Measurements from ENCODE around the gene INPP5B. TPM values are rescaled to one million over a fixed set of nuclear protein-coding genes. Genes with fewer than 3 reads are reported as not detected.
"Not testable (repeated sequence)": the region's sequence is repeated elsewhere in the genome, so short reads cannot be mapped to it uniquely, and the experiment has no call there.

The INPP5B gene
- total and polyA plus RNA-seq, 9 donors: 9.1 to 14.2 (median 9.7) TPM

- H3K27ac ChIP-seq (ENCODE audit: low read length); H3K27me3 ChIP-seq (ENCODE audit: control insufficient read depth, insufficient read depth, low read length); H3K4me1 ChIP-seq (ENCODE audit: control insufficient read depth, insufficient read depth, low read length); DNase-seq; H3K4me3 ChIP-seq (ENCODE audit: low read length); H3K9me3 ChIP-seq (replicated peaks; ENCODE audit: control insufficient read depth, low read depth, low read length): not testable (repeated sequence)
- peaks cover 42% of the 10 kb centered on the region for H3K36me3 ChIP-seq (ENCODE audit: control insufficient read depth, insufficient read depth, low read length)
- no CpG with 5 or more reads among the region's 5 CpGs for WGBS (ENCODE audit: insufficient coverage)
These were observed 26.8 kb upstream of the INPP5B start for GRCh38 chr1:37973684-37974083.

GRCh38 chr1:37965301-37965700, 18.4 kb upstream of the INPP5B start:
- DNase-seq: no peak
- H3K27ac ChIP-seq (ENCODE audit: low read length): no peak overlapping the region
- H3K4me3 ChIP-seq (ENCODE audit: low read length): no peak overlapping the region
- no CpG with 5 or more reads among the region's 4 CpGs for WGBS (ENCODE audit: insufficient coverage)
- no peaks in the 10 kb centered on the region for H3K27me3 ChIP-seq (ENCODE audit: control insufficient read depth, insufficient read depth, low read length)
- no peaks in the 10 kb centered on the region for H3K4me1 ChIP-seq (ENCODE audit: control insufficient read depth, insufficient read depth, low read length)
- no peaks in the 10 kb centered on the region for H3K9me3 ChIP-seq (replicated peaks; ENCODE audit: control insufficient read depth, low read depth, low read length)
- H3K36me3 ChIP-seq (ENCODE audit: control insufficient read depth, insufficient read depth, low read length): peaks cover 39% of the 10 kb centered on the region

- not testable (repeated sequence) for H3K4me1 ChIP-seq (ENCODE audit: control insufficient read depth, insufficient read depth, low read length); H3K4me3 ChIP-seq (ENCODE audit: low read length); H3K27ac ChIP-seq (ENCODE audit: low read length); DNase-seq; H3K9me3 ChIP-seq (replicated peaks; ENCODE audit: control insufficient read depth, low read depth, low read length); H3K27me3 ChIP-seq (ENCODE audit: control insufficient read depth, insufficient read depth, low read length)
- peaks cover 42% of the 10 kb centered on the region for H3K36me3 ChIP-seq (ENCODE audit: control insufficient read depth, insufficient read depth, low read length)
- WGBS (ENCODE audit: insufficient coverage): 94% methylated on average over 6 of the region's 12 CpGs
These were observed 17.3 kb upstream of the INPP5B start for GRCh38 chr1:37964106-37964505.

- no peak for DNase-seq
- Histone ChIP-seq H3K4me1 (ENCODE audit: control insufficient read depth, insufficient read depth, low read length) (peaks cover 2% of the 10 kb centered on the region), H3K27me3 (ENCODE audit: control insufficient read depth, insufficient read depth, low read length) (no peaks in the 10 kb centered on the region), H3K9me3 (replicated peaks; ENCODE audit: control insufficient read depth, low read depth, low read length) (no peaks in the 10 kb centered on the region), H3K27ac (ENCODE audit: low read length) (no peak overlapping the region), H3K4me3 (ENCODE audit: low read length) (no peak overlapping the region), H3K36me3 (ENCODE audit: control insufficient read depth, insufficient read depth, low read length) (peaks cover 48% of the 10 kb centered on the region)
- WGBS (ENCODE audit: insufficient coverage): no CpG with 5 or more reads among the region's 2 CpGs
These were observed 11.8 kb upstream of the INPP5B start for GRCh38 chr1:37958690-37959089.

GRCh38 chr1:37955685-37956084, 8.8 kb upstream of the INPP5B start:
- Histone ChIP-seq H3K27ac (ENCODE audit: low read length) (no peak overlapping the region), H3K36me3 (ENCODE audit: control insufficient read depth, insufficient read depth, low read length) (peaks cover 40% of the 10 kb centered on the region), H3K4me3 (ENCODE audit: low read length) (no peak overlapping the region), H3K27me3 (ENCODE audit: control insufficient read depth, insufficient read depth, low read length) (no peaks in the 10 kb centered on the region), H3K9me3 (replicated peaks; ENCODE audit: control insufficient read depth, low read depth, low read length) (no peaks in the 10 kb centered on the region), H3K4me1 (ENCODE audit: control insufficient read depth, insufficient read depth, low read length) (peaks cover 2% of the 10 kb centered on the region)
- no peak for DNase-seq
- WGBS (ENCODE audit: insufficient coverage): 48% methylated on average over 3 of the region's 3 CpGs

- WGBS (ENCODE audit: insufficient coverage): 68% methylated on average over 2 of the region's 3 CpGs
- Histone ChIP-seq H3K9me3 (replicated peaks; ENCODE audit: control insufficient read depth, low read depth, low read length) (no peaks in the 10 kb centered on the region), H3K4me3 (ENCODE audit: low read length) (no peak overlapping the region), H3K4me1 (ENCODE audit: control insufficient read depth, insufficient read depth, low read length) (peaks cover 2% of the 10 kb centered on the region), H3K27me3 (ENCODE audit: control insufficient read depth, insufficient read depth, low read length) (no peaks in the 10 kb centered on the region), H3K27ac (ENCODE audit: low read length) (no peak overlapping the region), H3K36me3 (ENCODE audit: control insufficient read depth, insufficient read depth, low read length) (peaks cover 31% of the 10 kb centered on the region)
- no peak for DNase-seq
These were observed 7.6 kb upstream of the INPP5B start for GRCh38 chr1:37954316-37954971.

- DNase-seq: no peak
These were observed 5.9 kb upstream of the INPP5B start for GRCh38 chr1:37952738-37953137.

GRCh38 chr1:37951783-37952624, 5.2 kb upstream of the INPP5B start:
- no peak for DNase-seq
- H3K4me1 ChIP-seq (ENCODE audit: control insufficient read depth, insufficient read depth, low read length): peaks cover 3% of the 10 kb centered on the region
- no peak overlapping the region for H3K4me3 ChIP-seq (ENCODE audit: low read length)
- no peaks in the 10 kb centered on the region for H3K9me3 ChIP-seq (replicated peaks; ENCODE audit: control insufficient read depth, low read depth, low read length)
- peaks cover 9% of the 10 kb centered on the region for H3K36me3 ChIP-seq (ENCODE audit: control insufficient read depth, insufficient read depth, low read length)
- 71% methylated on average over 4 of the region's 4 CpGs for WGBS (ENCODE audit: insufficient coverage)
- no peak overlapping the region for H3K27ac ChIP-seq (ENCODE audit: low read length)
- no peaks in the 10 kb centered on the region for H3K27me3 ChIP-seq (ENCODE audit: control insufficient read depth, insufficient read depth, low read length)

More at GRCh38 chr1:37952738-37953137, 5.9 kb upstream of the INPP5B start:
- Histone ChIP-seq H3K27me3 (ENCODE audit: control insufficient read depth, insufficient read depth, low read length) (no peaks in the 10 kb centered on the region), H3K27ac (ENCODE audit: low read length) (no peak overlapping the region), H3K4me1 (ENCODE audit: control insufficient read depth, insufficient read depth, low read length) (no peaks in the 10 kb centered on the region), H3K4me3 (ENCODE audit: low read length) (no peak overlapping the region), H3K9me3 (replicated peaks; ENCODE audit: control insufficient read depth, low read depth, low read length) (no peaks in the 10 kb centered on the region), H3K36me3 (ENCODE audit: control insufficient read depth, insufficient read depth, low read length) (peaks cover 16% of the 10 kb centered on the region)
- WGBS (ENCODE audit: insufficient coverage): 74% methylated on average over 2 of the region's 3 CpGs

GRCh38 chr1:37951041-37951782, 4.4 kb upstream of the INPP5B start:
- no peak for DNase-seq
- Histone ChIP-seq H3K4me1 (ENCODE audit: control insufficient read depth, insufficient read depth, low read length) (peaks cover 8% of the 10 kb centered on the region), H3K27ac (ENCODE audit: low read length) (no peak overlapping the region), H3K9me3 (replicated peaks; ENCODE audit: control insufficient read depth, low read depth, low read length) (no peaks in the 10 kb centered on the region), H3K4me3 (ENCODE audit: low read length) (no peak overlapping the region), H3K27me3 (ENCODE audit: control insufficient read depth, insufficient read depth, low read length) (no peaks in the 10 kb centered on the region), H3K36me3 (ENCODE audit: control insufficient read depth, insufficient read depth, low read length) (peaks cover 5% of the 10 kb centered on the region)
- 70% methylated on average over 7 of the region's 11 CpGs for WGBS (ENCODE audit: insufficient coverage)

GRCh38 chr1:37949524-37950152, 2.8 kb upstream of the INPP5B start:
- Histone ChIP-seq H3K27me3 (ENCODE audit: control insufficient read depth, insufficient read depth, low read length) (no peaks in the 10 kb centered on the region), H3K27ac (ENCODE audit: low read length) (no peak overlapping the region), H3K4me3 (ENCODE audit: low read length) (no peak overlapping the region), H3K9me3 (replicated peaks; ENCODE audit: control insufficient read depth, low read depth, low read length) (no peaks in the 10 kb centered on the region), H3K4me1 (ENCODE audit: control insufficient read depth, insufficient read depth, low read length) (peaks cover 16% of the 10 kb centered on the region), H3K36me3 (ENCODE audit: control insufficient read depth, insufficient read depth, low read length) (peaks cover 2% of the 10 kb centered on the region)
- DNase-seq: no peak
- WGBS (ENCODE audit: insufficient coverage): 43% methylated on average over 3 of the region's 6 CpGs
